ENCODE data around the gene SYNPO.

The SYNPO gene

DNA sequence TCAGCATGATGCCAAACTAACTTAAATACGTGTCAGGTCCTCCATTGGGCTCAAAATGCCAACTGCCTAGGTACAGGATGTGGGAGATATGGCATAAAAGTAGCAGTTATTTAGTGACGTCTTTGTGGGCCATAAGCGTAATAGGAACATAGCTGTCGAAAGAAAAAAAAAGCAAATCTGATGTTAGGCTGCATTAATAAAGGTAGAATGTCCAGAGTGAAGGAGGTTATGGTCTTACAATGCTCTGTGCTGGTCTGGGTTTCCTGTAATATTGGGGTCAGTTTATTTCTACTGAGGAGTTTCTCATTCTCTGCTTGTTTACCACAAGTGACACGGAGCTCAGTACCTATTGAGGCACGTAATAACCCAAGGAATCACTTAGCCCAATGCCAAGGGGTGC is 33.4 kb upstream of the SYNPO start:
- no peak for FAIRE-seq

DNA sequence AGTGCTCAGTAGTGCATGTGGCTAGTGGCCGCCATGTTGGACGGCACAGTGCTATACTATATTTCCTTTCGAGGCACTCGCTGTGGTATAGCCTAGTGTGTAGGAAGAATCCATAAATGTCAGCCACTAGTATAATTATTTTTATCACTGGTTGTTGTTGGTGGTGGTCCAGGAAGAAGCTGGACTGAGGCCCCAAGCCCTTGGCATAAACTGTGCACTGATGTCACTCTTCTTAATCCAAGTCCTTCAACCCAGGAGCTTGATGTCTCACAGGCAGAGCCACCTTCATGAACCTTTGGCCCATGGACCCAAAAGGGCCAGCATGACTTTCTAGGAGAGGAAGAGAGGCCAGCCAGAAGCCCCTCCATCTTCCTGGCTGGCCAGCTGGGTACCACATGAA is 32.5 kb upstream of the SYNPO start:
- FAIRE-seq = no peak

DNA sequence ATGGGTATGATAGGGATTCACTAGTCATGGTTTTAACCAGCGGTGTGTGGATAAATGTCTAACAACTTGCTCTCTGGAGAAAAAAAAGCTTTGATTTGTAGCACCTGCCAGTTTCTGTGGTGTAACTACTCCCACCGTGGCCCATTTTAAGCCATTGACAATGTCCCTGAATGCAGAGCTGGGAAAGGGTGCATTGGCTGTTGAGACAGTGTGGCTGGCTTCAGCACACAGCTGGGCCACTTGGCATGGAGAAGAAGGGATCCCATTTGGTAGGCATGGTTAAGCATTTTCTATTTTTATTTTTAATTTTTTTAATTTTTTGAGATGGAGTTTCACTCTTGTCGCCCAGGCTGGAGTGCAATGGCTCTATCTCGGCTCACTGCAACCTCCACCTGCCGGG is 31.5 kb upstream of the SYNPO start:
- no peak for FAIRE-seq

DNA sequence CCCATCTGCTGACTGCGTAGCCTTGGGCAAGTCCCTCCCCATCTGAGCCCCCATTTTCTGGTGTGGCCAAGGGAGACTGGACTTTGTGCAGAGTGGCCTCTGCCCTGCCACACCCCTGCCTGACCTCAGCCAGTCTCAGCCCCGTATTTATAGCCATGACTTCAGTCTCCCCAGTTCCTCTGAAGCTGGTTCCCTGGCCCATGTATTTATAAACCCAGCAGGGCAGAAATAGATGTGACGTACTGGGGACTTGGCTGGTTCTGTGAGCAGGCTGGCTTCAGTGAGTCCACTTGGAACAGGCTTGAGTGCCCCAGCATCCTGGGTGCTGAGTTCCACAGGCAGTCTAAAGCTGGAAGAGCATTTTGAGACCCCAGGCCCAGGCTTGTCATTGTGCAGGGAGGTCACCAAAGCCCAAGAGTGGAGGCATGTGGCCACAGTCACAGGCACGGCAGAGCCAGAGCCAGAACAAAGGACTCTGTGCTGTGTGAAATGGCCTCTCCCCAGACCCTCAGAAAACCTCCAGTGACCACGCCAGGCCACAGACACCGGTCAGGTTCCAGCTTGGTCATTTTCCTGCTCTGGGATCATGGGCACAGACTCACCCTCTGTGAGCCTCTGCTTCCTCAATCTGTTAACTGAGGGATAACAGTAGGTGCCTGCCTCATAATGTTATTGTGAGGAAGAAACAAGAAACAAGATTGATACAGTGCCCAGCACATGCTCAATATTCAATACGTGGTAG is 30.4 kb upstream of the SYNPO start:
- no peak for FAIRE-seq

DNA sequence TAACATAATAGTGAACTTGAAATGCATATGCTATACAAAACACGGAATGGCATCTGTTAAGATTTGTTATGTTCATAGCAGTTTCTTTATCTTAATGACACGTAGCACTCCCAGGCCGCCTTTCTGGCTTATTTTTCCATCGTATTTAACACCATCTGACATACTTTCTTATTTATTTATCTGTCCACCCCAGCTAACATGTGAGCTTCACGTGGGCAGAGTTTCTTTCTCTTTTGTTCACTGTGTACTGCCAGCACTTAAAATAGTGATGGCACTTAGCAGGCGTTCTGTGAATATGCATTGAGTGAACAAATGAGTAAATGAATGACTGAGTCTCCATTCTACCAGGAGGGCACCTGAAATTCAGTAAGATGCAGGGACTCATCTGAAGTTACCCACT is 29.4 kb upstream of the SYNPO start:
- FAIRE-seq = no peak

DNA sequence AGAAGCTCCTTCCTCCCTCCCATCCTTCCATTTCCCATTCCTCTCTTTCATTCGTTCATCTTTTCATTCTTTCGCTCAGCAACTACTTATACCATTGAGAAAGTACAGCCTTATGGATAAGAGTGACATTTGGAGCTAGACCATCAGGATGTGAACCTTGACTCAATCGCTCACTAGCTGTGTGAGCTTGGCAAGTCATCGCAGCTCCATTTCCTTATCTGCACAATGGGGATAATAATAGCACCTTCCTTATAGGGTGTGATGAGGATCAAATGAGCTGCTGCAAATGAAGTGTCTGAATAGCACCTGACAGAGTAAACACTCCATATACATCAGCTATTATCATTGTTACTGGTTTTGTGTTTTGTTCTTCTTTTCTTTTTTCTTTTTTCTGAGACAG is 28.1 kb upstream of the SYNPO start:
- no peak for FAIRE-seq

DNA sequence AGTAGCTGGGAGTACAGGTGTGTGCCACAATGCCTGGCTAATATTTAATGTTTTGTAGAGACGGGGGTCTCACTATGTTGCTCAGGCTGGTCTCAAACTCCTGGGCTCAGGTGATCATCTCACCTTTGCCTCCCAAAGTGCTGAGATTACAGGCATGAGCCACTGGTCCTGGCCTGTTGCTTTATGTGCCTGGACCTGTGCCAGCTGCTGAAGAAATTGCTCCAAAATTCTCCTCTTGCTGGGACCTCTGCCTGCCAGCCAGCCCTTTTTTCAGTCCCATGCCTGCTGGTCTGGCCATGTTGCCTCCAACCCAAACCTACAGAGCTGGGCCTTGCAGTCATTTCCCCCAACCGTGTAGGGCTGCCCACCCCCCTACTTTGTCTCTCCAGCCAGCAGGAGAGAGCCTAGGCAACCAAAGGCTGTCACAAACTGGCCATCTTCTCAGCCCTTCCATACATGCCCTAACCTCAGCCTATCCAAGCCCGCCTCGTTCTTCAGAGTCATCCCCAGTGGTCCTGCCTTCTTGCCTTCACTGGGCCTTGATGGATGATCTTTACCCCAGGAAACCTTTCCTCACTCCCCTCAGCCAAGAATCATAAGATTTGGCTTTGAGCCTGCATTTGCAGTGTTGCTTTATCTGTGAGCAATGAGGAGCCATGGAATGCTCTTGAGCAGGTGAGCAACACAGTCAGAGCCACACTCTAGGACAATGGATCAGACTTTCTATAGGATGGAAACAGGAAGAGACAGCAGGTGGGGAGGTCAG is 27.4 kb upstream of the SYNPO start:
- no peak for FAIRE-seq

DNA sequence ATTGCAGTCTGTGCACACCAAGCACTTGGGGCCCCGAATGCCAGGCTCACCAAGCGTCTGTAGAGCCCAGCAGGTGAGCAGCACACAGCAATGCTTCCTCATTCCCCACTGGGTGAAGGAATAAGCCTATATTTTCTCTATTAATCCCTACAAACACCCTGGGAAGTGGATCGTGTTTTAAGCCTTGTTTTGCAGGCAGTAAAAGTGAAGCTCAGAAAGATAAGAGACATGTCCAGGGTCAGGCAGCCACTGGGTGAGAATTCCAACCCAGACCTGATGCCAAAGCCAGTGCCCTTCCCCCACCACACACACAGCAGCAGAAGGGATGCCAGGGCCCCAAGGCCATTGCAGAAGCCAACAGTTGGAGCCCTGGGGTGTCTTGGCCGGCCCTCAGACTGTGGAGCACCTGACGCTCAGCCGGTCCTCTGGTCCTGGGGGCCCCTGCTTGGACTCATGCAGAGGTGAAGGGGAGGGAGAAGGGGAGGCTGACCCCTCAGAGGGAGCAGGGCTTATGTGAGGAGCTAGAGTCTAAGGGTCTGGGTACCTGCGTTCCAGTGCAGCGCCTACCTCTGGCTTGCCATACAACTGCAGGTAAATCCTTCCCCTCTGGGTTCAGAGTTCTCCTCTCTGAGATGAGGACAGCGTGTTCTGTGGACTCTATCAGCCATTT is 26.3 kb upstream of the SYNPO start:
- FAIRE-seq = no peak

DNA sequence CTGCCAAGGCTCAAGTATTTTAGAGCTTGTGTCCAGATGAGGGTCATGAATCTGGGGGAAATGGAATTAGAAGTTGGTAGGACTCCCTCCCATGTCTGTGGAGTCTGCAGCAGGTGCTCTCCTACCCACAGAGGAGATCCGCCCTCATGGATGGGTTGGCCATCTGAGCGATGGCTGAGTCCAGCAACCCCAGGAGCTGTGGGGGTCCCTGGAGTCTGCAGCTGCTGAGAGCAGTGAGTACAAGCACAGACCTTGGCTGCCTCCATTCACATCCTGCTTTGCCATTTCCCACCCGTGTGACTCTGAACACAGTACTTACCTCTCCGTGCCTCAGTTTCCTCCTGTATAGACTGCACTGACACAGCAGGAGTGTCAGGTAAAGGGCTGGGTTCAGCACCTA is 25.8 kb upstream of the SYNPO start:
- no peak for FAIRE-seq

DNA sequence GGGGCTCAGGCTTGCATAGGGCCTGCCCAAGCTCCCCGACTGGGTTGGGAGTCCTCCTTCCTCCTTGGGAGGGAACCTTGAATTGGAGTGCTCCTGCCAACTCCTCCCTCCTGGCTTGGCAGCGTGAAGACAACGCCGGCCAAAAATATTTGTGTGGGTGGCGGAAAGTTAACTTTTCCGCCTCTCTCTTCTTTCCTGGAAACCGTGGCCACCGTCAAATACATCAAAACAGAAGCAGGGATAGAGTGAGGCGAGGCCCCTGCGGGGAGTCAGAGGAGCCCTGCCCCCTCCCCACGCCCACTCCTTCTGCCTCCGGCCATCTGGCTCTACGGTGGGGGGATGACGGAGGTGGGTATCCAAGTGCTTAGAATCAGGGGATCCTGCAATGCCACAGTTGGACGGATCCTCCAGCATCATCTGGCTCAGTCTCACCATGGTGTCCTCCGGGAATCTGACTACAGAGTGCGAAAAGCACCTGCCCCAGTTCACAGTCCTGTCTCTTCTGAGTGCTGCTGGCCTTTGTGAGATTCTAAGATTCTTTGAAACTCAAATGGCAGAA is 25.2 kb upstream of the SYNPO start:
- no peak for FAIRE-seq

DNA sequence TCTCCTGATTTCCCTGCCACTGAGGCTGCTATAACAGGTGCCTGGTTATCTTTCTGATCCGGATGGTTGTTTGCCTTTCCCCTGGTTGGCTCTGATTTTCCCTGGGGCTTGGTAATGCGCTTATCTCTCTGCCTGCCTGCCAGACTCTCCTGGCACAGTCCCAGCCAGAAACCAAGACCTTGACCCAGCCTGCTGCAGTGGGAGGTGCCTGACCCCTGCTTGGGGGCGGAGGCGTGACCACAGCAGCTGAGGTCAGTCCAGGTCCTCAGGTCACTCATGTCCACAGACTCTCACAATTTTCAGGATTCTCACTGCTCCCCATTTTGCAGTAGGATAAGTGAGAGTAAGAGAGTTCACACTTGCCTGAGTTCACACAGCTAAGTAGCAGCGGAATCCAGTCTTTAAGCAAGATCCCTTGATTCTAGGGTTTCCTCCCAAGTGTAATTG is 24.4 kb upstream of the SYNPO start:
- FAIRE-seq = no peak

DNA sequence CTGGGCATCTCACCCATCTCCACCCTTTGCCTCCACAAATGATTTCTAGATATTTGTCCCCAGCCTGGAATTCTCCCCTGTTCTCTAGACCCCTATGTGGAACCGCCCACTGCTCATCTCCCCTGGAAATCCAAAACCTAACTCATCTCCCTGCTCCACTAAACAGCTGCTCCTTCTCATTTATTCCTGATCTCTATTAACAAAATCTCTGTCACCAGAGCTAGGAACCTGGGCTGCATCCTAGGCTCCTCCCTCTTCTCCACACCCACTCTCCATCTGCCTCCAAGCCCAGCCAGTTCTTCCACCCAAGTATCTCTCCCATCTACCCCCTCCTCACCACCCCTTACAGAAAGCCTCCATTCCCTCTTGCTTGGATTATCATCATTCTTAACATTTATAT is 24.0 kb upstream of the SYNPO start:
- no peak for FAIRE-seq

DNA sequence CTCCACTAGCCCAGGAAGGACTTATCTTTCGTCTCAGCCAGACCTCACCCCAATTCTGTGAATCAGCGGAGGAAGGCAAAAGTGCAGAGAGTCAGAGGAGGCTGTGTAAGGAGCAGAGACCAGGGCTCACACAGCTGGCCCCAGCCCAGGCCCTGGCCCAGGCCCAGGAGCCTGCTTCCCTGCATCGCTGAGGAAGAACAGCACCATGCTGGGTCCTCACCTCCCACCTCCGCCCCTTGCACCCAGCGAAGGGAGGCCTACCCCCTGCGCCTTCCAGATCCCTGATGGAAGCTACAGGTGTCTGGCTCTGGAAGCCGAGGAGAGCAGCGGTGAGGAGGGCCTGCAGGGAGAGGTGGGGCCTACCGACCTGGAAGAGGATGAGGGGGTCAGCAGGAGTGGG is 22.3 kb upstream of the SYNPO start:
- FAIRE-seq = no peak

DNA sequence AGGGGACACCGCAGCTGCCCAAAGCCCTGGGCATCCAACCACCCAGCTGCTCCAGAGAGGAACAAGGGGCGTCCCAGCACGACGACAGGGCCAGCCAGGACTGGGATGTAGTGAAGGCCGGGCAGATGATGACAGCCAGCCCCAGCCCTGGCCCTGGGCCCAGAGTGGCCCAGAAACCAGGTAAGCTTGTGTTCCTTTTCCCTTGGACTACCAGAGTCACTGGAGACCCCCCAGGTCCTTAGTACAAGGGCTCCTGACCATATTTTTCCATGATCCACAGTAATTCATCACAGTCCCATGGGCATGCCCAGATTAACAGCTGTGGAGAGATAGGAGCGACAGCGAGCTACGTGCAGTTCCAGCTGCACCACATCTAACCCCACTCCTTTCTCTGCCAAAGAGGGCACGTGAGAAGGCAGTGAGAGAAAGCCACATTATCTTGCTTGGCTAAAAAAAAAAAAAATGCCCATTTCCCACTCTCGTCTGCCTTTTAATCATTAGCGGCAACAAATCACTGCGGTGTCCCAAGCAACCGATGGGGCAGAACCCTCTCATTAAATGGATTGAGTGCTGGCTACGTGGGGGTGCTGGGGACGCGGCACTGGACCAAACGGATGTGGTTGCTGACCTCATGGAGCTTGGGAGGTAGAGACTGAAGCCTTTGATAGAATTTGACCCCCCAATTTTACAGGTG is 21.7 kb upstream of the SYNPO start:
- no peak for FAIRE-seq

DNA sequence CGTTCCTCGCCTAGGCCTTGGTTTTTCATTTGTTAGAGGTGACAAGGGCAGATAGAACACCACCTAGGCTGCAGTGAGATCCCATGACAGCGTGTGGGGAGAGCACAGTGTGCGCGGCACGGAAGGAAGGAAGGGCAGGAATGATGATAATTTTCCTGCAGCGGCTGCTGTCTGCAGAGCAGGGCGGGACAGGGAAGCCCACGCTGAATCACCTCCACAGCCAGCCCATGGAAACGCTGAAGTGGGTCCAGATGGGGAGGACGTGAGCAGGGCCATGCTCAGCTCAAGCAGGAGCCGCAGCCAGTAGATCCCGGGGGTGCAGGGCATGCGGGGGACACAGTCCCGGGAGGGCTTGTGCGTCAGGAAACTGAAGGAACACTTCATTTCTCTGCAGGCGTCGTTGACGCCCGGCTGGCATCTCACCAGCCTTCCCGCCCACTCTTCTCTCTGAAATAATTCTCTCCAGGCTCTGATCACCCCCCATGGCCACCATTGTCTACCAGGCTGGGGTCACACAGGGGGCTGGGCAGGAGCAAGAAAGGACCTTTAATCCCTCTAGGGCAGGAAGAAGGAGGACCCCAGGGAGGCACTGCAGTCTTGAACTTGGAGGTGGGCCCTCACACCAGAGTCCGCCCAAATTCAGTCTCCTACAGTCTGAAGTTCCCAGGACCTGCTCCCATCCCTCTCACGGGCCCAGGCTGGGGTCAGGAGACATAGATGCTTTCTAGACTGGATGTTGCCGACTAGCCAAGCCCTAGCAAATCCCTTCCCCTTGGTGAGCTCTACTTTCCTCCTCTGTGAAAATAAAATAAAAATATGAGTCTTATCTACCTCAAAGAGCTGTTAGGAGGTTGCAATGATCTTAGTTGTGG is 20.9 kb upstream of the SYNPO start:
- no peak for FAIRE-seq

DNA sequence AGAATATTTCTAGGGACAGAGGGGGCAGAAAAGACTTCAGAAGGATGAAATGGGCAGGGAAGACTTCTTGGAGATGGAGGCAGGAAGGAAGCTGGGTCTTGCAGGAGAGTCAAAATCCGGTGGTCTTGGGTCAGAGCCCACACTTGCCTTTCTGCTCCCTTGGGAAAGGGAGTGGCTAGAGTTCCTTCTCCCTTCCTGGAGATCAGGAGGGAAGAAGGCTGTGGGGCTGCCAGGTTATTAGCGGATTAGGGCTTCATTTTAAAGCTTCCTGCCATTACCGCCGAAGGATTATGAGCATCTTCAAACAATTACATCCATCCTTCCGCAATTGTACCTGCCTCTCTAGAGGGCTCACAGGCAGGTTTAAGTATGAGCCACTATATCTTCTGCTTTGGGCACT is 19.2 kb upstream of the SYNPO start:
- no peak for FAIRE-seq

DNA sequence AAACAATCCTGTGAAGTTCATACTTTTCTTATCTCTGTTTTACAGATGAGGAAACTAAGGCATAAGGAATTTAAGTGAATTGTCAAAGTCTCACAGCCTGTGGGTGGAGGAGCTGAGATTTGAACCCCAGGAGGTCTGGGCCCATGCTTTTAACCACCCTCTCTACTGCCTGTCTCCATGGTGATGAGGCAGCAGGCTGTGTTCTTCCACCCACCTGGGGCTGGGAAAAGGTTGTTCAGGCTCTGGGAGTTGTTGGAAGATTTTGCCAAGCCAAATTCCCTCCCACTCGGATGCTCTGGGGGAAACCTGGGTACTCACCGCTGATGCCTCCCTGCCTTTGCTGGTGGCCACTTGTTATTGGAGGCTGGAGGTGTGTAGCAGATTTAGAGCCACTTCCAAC is 18.3 kb upstream of the SYNPO start:
- no peak for FAIRE-seq

DNA sequence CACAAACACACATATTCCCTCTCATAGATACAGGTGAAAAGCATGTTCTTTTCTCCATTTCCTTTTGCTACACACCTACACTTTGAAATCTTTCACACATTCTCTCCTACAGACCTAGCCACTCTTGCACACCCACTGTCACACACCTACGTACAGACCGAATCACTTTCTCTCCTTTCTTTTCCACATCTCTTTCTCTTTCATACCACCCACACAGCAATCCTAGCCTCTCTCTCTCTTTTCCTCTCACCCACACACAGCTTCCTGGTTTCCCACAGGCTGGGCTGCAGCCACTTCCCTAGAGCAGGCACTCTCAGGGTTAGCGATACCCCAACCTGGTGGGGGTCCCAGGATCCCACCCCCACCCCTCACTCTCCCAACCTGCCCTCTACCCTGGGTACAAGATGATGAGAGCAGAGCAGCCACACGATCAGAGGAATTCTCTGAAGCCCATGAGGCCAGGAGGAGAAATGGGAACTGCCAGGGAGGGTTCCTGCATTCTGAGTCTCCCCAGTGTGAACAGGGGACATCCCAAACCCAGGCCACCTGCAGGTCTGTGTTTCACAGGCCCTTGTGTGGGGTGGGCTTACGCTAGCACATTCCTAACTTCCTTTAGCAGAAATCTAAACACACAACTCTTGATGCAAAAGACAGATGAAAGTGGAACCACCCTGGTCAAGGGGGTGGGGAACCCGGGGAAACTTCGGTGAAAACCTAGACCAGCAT is 17.1 kb upstream of the SYNPO start:
- FAIRE-seq = no peak

DNA sequence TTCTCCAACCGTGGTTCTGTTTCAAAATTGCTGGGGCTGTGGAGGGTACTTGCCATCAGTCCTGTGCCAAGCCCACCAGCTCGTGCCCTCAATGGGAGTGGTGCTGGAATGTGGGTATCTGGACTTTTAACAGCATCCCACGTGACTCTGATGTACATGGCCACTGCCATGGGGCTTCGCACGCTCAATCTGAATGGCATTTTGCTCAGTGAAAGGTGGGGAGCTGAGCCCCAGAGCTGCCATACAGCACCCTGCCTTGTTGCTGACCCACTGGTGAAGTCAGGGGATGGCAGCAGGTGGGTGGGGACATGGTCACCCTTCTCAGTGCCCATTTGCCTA is 16.6 kb upstream of the SYNPO start:
- no peak for FAIRE-seq

DNA sequence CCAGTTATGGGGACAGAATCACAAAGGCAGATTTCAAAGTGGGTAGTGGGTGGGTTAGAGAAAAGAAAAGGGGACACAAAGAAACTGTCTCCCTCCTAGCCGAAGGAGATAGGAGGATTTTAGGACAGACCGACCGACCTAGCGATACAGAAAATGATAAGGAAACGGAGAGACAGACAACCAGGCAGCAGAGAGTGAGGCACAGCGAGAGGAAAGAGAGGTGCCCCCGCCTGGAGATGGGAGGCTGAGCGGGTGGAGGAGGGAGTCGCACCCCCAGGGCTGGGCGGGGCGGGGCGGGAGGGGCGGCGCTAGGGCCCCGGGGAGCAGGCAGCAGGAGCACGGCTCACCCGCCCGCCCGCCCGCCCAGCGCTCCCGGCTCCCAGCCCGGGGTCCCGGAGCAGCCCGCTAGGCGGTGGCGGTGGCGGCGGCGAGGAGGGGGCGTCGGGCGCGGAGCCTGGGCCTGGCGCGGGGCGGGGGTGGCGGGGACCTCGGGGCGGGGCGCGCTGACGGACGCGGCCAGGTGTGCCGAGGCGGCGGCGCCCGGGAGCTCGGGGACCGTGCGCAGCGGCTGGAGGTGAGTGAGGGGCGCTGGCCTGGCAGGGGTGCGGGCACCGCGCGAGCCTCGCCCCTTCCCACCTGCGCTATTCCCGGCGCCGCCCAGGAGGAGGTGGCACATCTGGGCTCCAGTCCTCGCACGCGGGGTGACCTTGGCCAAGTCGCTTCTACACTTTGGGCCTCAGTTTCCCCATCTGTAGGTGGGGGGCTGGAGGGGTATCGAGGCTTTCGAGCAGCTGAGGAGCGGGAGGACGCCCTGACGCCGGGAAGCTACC is 15.9 kb upstream of the SYNPO start:
- FAIRE-seq = no peak

DNA sequence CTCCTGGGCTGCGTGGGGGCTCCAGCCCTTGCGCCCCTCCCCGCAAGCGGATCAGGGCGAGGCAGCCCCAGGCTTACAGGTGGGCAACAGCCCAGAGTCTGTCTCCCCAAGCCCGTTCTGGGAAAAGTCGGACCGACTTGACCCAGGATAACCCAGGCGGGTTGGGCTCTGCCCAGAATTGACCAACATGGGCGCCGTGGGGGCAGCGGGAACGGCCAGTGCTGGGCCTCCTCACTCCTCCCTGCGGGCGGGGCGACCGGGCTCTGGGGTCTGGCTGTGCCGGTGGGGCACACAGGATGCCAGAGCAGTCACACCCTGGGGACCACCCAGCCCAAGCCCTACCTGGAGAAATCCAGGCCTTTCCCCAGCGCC is 15.3 kb upstream of the SYNPO start:
- FAIRE-seq = no peak
